NT2/D1 (cell line): ENCODE data around the gene SERPINA1.

Experiments used
- YY1 ChIP-seq: IDR thresholded peaks from 2 replicates; pipeline ENCODE4 v1.6.1; 2011; ENCODE audit not compliant: insufficient read length, insufficient read depth
- ZNF274 ChIP-seq: IDR thresholded peaks from 2 replicates; pipeline ENCODE4 v1.6.1; 2011; ENCODE audit warnings: mild to moderate bottlenecking, low read depth, low read length

DNA sequence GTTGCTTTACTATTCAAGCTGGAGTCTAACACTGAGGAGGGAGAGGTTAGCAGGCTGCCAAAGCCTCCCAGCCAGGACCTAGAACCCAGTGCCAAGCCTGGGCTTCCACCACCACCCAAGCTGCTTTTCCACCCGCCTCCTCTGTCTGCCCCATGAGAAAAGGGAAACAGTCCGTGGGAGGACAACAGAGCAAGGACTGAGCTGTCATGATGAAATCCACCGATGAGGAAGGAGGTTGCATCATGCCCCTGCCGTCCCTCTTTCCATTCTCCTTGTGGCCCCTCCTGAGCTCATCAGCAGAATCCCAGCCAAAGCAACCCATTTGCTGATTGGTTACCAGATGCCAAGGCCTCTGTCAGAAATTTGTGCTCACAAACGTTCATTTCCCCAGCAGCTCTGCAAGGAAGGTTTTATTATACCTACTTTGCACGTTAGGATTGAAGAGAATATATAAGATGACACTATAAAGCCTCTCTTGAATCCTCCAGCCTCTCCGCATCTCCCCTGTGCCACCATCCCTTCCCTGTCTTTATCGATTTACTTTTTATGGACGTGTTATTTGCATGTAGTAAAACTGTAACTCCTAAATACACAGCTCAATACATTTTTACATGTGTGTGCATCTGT is 6.3 kb upstream of the SERPINA1 start:
- no peak for TF ChIP-seq ZNF274
- TF ChIP-seq YY1 = no peak
